HepG2 (cell line): Measurements from ENCODE around the gene PIGK. TPM values are rescaled to one million over a fixed set of nuclear protein-coding genes. Genes with fewer than 3 reads are reported as not detected.

ENCODE experiments used
- ATAC-seq: fragments of 200-7000 bp; cut with Tn5 transposase; 3 replicates; pipeline ENCODE4 v1.9.1; 2020; ENCODE audit warnings: mild to moderate bottlenecking, moderate library complexity
- BruUV-seq: library from RNA; stranded (reverse); fragments of 400-500 nt; replicated peaks from 2 replicates; lab custom pipeline; 2021; lab: Mats Ljungman, UMichigan
- CTCF ChIA-PET: fragments of 300-600 bp; formaldehyde crosslinking; extraction: SDS; loops from one replicate; lab custom pipeline; 2021; ENCODE audit warnings: low total read pairs, inconsistent platforms, low intra/inter-chr PET ratio; lab: Yijun Ruan, JAX
- POLR2A ChIA-PET: fragments of 350-600 bp; sonication (Branson Sonifier 250); formaldehyde crosslinking; loops from one replicate; lab custom pipeline; 2020; ENCODE audit warnings: antibody characterized with exemption, inconsistent platforms; lab: Yijun Ruan, JAX
- DNase-seq: peaks from one replicate; pipeline ENCODE4 v3.0.0-alpha.2; 2015; ENCODE audit warnings: low spot score
- FAIRE-seq: peaks from 3 replicates; lab custom pipeline; 2011; peaks lifted over from hg19 to GRCh38; lab: Jason Lieb, UNC
- H2AFZ ChIP-seq: one replicate; pipeline ENCODE4 v1.6.1; 2011; ENCODE audit warnings: low read length, inconsistent platforms
- H3K27ac ChIP-seq: fragments of 300-600 bp; 3 replicates; pipeline ENCODE4 v1.8.0; 2011; ENCODE audit warnings: mixed run types, mild to moderate bottlenecking, mixed read lengths, low read length, inconsistent platforms; ENCODE audit not compliant: insufficient read depth; ENCODE audit errors: extremely low read length
- H3K27me3 ChIP-seq, 2 experiments: fragments of 200-600 bp in 1 of 2; 2 replicates in 1 of 2; 3 replicates in 1 of 2; pipeline versions ENCODE4 v1.6.0 to v1.8.0; 2011; ENCODE audit warnings: low read length in 2 of 2, mild to moderate bottlenecking in 2 of 2, moderate library complexity in 2 of 2, inconsistent platforms in 1 of 2; ENCODE audit not compliant: insufficient read depth in 2 of 2, control insufficient read depth in 1 of 2
- H3K36me3 ChIP-seq, 2 experiments: fragments of 200-600 bp in 1 of 2; replicated peaks in 1 of 2; 2 replicates in 1 of 2; 3 replicates in 1 of 2; pipeline versions ENCODE4 v1.5.1 to v1.8.0; 2011; ENCODE audit warnings: low read length in 2 of 2, inconsistent platforms in 1 of 2; ENCODE audit not compliant: insufficient read depth in 2 of 2, control insufficient read depth in 1 of 2
- H3K4me1 ChIP-seq: 2 replicates; pipeline ENCODE4 v1.5.1; 2012; ENCODE audit warnings: low read length, inconsistent platforms; ENCODE audit not compliant: insufficient read depth
- H3K4me2 ChIP-seq: 2 replicates; pipeline ENCODE4 v1.6.0; 2011; ENCODE audit warnings: low read depth, low read length, inconsistent platforms
- H3K4me3 ChIP-seq, 3 experiments: fragments of 200-600 bp in 1 of 3; sonication (generic), shearing (Covaris generic) in 1 of 3; replicated peaks in 1 of 3; 2 replicates each; pipeline ENCODE4 v1.5.1; 2011 to 2016; ENCODE audit warnings: low read length in 3 of 3, inconsistent platforms in 2 of 3, low read depth in 2 of 3, mild to moderate bottlenecking in 2 of 3, control low read depth in 1 of 3, mixed read lengths in 1 of 3; ENCODE audit not compliant: insufficient read depth in 1 of 3
- H3K79me2 ChIP-seq: one replicate; pipeline ENCODE4 v1.6.1; 2011; ENCODE audit warnings: low read length, inconsistent platforms; ENCODE audit not compliant: insufficient read depth
- H3K9ac ChIP-seq: 2 replicates; pipeline ENCODE4 v1.6.0; 2011; ENCODE audit warnings: mild to moderate bottlenecking, low read depth, low read length, inconsistent platforms; ENCODE audit not compliant: insufficient read depth
- H3K9me3 ChIP-seq: 2 replicates; pipeline ENCODE4 v1.5.1; 2012; ENCODE audit warnings: mild to moderate bottlenecking, low read length
- H4K20me1 ChIP-seq: 2 replicates; pipeline ENCODE4 v1.6.0; 2011; ENCODE audit warnings: inconsistent platforms, mild to moderate bottlenecking, low read length, moderate library complexity; ENCODE audit not compliant: insufficient read depth
- BCL6 ChIP-seq: IDR thresholded peaks from 2 replicates; pipeline ENCODE4 v1.6.1; 2016; ENCODE audit warnings: missing genetic modification reagents, missing compliant biosample characterization
- CENPT ChIP-seq: sonication (generic); formaldehyde crosslinking; IDR thresholded peaks from 2 replicates; pipeline ENCODE4 v1.8.0; 2022; ENCODE audit warnings: low read depth, mild to moderate bottlenecking, moderate library complexity, missing genetic modification reagents
- DRAP1 ChIP-seq: IDR thresholded peaks from 2 replicates; pipeline ENCODE4 v1.6.1; 2016; ENCODE audit warnings: missing genetic modification reagents, missing compliant biosample characterization
- DZIP1 ChIP-seq: sonication (generic); formaldehyde crosslinking; IDR thresholded peaks from 2 replicates; pipeline ENCODE4 v1.5.0; 2020; ENCODE audit warnings: mild to moderate bottlenecking, missing genetic modification reagents
- FOSL2 ChIP-seq: sonication (generic); formaldehyde crosslinking; IDR thresholded peaks from 2 replicates; pipeline ENCODE4 v1.4.0; 2020; ENCODE audit warnings: missing genetic modification reagents
- HNF4A ChIP-seq: sonication (generic); formaldehyde crosslinking; IDR thresholded peaks from 2 replicates; pipeline ENCODE4 v1.4.0; 2020; ENCODE audit warnings: missing genetic modification reagents
- MED1 ChIP-seq: sonication (generic); formaldehyde crosslinking; IDR thresholded peaks from 2 replicates; pipeline ENCODE4 v1.4.0; 2020; ENCODE audit warnings: missing genetic modification reagents
- MTA1 ChIP-seq: sonication (generic); formaldehyde crosslinking; IDR thresholded peaks from 2 replicates; pipeline ENCODE4 v1.4.0; 2020; ENCODE audit warnings: missing genetic modification reagents, mild to moderate bottlenecking, borderline replicate concordance
- NFE2 ChIP-seq: sonication (generic); formaldehyde crosslinking; IDR thresholded peaks from 2 replicates; pipeline ENCODE4 v1.4.0; 2020; ENCODE audit warnings: missing genetic modification reagents
- PPARG ChIP-seq: conservative IDR thresholded peaks from 2 replicates; pipeline ENCODE4 v1.6.1; 2016; ENCODE audit warnings: missing biosample characterization, missing genetic modification reagents
- SCMH1 ChIP-seq: sonication (generic); formaldehyde crosslinking; IDR thresholded peaks from 2 replicates; pipeline ENCODE4 v1.9.0; 2021; ENCODE audit warnings: missing genetic modification reagents, mild to moderate bottlenecking, borderline replicate concordance
- ZNF546 ChIP-seq: sonication (generic); formaldehyde crosslinking; conservative IDR thresholded peaks from 2 replicates; pipeline ENCODE4 v1.8.1; 2023; ENCODE audit warnings: mild to moderate bottlenecking, missing genetic modification reagents
- ZNF605 ChIP-seq: sonication (generic); formaldehyde crosslinking; IDR thresholded peaks from 2 replicates; pipeline ENCODE4 v1.8.0; 2022; ENCODE audit warnings: mild to moderate bottlenecking, missing genetic modification reagents
- ZNF616 ChIP-seq: sonication (generic); formaldehyde crosslinking; IDR thresholded peaks from 2 replicates; pipeline ENCODE4 v1.5.0; 2020; ENCODE audit warnings: low read depth, mild to moderate bottlenecking, missing genetic modification reagents
- WGBS: methylation state at CpG from one replicate; pipeline ENCODE4 v1.1.6; 2017; ENCODE audit warnings: low lambda C conversion rate; 5-methylcytosine and 5-hydroxymethylcytosine counted together
- in situ Hi-C: cut with HindIII; loops from 2 replicates; pipeline ENCODE4 v1.10.0; 2017; ENCODE audit warnings: low pct_unique_long_range_greater_than_20kb; ENCODE audit not compliant: extremely low pct_ligation_motif_present
- intact Hi-C: fragments of 100-400 bp; cut with micrococcal nuclease; formaldehyde crosslinking; loops from one replicate; pipeline ENCODE4 v1.10.0; 2022; ENCODE audit not compliant: unreplicated experiment
- polyA plus RNA-seq, 8 experiments: library from polyadenylated mRNA; depleted of rRNA in 3 of 8; stranded (reverse) in 7 of 8; unstranded in 1 of 8; fragments of >200 nt; fragmentation: Illumina TruSeq in 4 of 8; extraction: Trizol in 4 of 8; gene quantifications; 2 replicates each; pipeline versions ENCODE4 v1.2.1 to v1.2.3, GENCODE V29; 2011 to 2016; ENCODE audit warnings: low read depth in 4 of 8, missing spikeins in 1 of 8, mixed read lengths in 1 of 8; ENCODE audit not compliant: insufficient read depth in 1 of 8
- total RNA-seq, 5 experiments: library from RNA; depleted of rRNA; stranded (reverse); fragments of >200 nt; fragmentation: Illumina TruSeq; extraction: Trizol; gene quantifications; 2 replicates each; pipeline ENCODE4 v1.2.3, GENCODE V29; 2016; ENCODE audit warnings: low read depth in 1 of 5
- TF ChIP-seq, protein P1 (sequence below): sonication (generic); formaldehyde crosslinking; conservative IDR thresholded peaks from 2 replicates; pipeline ENCODE4 v1.8.0; 2022; ENCODE audit warnings: low read depth, missing genetic modification reagents

PIGK gene
- total and polyA plus RNA-seq, 2 of the 13 experiments (the other 11 are each of a cell fraction or from before 2014, with no cell fraction given), result 14.7 to 38.5 TPM

- TF ChIP-seq SCMH1 (CRISPR knock-in tag) (no peak), MED1 (CRISPR knock-in tag) (no peak), FOSL2 (CRISPR knock-in tag) (no peak), DRAP1 (CRISPR knock-in tag) (no peak), ZNF605 (CRISPR knock-in tag) (no peak), PPARG (CRISPR knock-in tag) (no peak)
- TF ChIP-seq, all 625 proteins: peak for 0
These were observed 26.6 kb upstream of the PIGK start (continued) for GRCh38 chr1:77245830-77246229.

GRCh38 chr1:77239311-77239710, 20.1 kb upstream of the PIGK start:
- TF ChIP-seq ZNF616 (no peak), ZNF546 (CRISPR knock-in tag) (no peak), NFE2 (CRISPR knock-in tag) (no peak), DZIP1 (no peak), BCL6 (CRISPR knock-in tag) (no peak), MTA1 (CRISPR knock-in tag) (no peak), CENPT (no peak), HNF4A (CRISPR knock-in tag) (no peak)
- TF ChIP-seq, protein P1, sequence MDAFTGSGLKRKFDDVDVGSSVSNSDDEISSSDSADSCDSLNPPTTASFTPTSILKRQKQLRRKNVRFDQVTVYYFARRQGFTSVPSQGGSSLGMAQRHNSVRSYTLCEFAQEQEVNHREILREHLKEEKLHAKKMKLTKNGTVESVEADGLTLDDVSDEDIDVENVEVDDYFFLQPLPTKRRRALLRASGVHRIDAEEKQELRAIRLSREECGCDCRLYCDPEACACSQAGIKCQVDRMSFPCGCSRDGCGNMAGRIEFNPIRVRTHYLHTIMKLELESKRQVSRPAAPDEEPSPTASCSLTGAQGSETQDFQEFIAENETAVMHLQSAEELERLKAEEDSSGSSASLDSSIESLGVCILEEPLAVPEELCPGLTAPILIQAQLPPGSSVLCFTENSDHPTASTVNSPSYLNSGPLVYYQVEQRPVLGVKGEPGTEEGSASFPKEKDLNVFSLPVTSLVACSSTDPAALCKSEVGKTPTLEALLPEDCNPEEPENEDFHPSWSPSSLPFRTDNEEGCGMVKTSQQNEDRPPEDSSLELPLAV (CRISPR knock-in tag), result no peak
- TF ChIP-seq, all 625 proteins: peak for 0
- Histone ChIP-seq H3K27ac (no peak overlapping the region), H3K79me2 (no peaks in the 10 kb centered on the region), H3K9ac (no peak overlapping the region), H3K9me3 (no peaks in the 10 kb centered on the region), H4K20me1 (no peaks in the 10 kb centered on the region), H3K4me1 (no peaks in the 10 kb centered on the region), H3K36me3 (no peaks in the 10 kb centered on the region), H3K27me3 (no peaks in the 10 kb centered on the region; a peak in 1 of 5 replicates), H3K4me3 (no peak overlapping the region), H2AFZ (no peak overlapping the region), H3K4me2 (no peak overlapping the region)
- no peak for ATAC-seq
- ChIA-PET POLR2A (no interaction called here), CTCF (no interaction called here)
- no peak for FAIRE-seq
- BruUV-seq, result no TSS peak
- intact Hi-C loops, result no loop called here
- WGBS, result 6% methylated on average over 3 of the region's 3 CpGs
- in situ Hi-C loops, result no loop called here
- DNase-seq, result no peak
